ENCODE measurements around the gene AJAP1. TPM values are rescaled to one million over a fixed set of nuclear protein-coding genes. Genes with fewer than 3 reads are reported as not detected.

AJAP1 gene
- total and polyA plus RNA-seq, 2 donors (not counting 1 experiment from before 2014, with no cell fraction given) = 0.01 TPM; not detected in 1

DNA sequence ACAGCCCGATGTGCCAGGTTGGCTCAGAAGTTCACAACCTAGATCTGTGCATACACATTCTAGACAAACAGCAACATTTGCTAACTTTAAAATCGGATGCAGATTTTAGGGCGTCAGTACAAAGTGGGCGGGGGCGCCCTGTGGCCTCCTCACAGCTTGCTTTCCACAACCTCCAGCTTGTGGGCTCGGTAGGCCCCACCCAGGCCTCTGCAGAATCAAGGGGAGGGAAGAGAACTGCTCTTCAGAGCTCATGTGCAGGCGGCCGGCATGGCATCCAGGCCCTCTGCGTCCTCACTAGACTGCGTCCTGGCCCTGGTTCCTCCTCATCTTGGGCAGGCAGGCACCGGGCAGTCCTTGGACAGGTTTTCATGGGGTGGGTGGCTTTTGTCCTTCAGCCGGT, 59.3 kb downstream of the AJAP1 start:
- no peak overlapping the region for H3K4me2 ChIP-seq (ENCODE audit: extremely low read depth, insufficient read depth, low read length)
- no peak overlapping the region for H2AFZ ChIP-seq (ENCODE audit: low read length)
- H3K9ac ChIP-seq (ENCODE audit: insufficient read depth, low read length) = no peak overlapping the region
- H3K27ac ChIP-seq (ENCODE audit: insufficient read depth, low read length) = no peak overlapping the region
- H3K4me1 ChIP-seq (ENCODE audit: control insufficient read depth, extremely low read depth, insufficient read depth, low read length) = no peaks in the 10 kb centered on the region
- H4K20me1 ChIP-seq (ENCODE audit: control insufficient read depth, extremely low read depth, insufficient read depth, low read length) = no peaks in the 10 kb centered on the region
- H3K9me3 ChIP-seq (ENCODE audit: control insufficient read depth, insufficient read depth, low read depth, low read length) = no peaks in the 10 kb centered on the region
- TF ChIP-seq CTCF (conservative IDR thresholded peaks at IDR 0.05 in 1 of 2, IDR thresholded peaks at IDR 0.05 in 1 of 2; ENCODE audit: low read depth in 1 of 2, low read length in 2 of 2) = no peak
- no peak for TF ChIP-seq EZH2 (IDR thresholded peaks at IDR 0.05; ENCODE audit: low read length, missing control alignments)
- H3K79me2 ChIP-seq (ENCODE audit: control insufficient read depth, insufficient read depth, low read length) = no peaks in the 10 kb centered on the region
- DNase-seq (ENCODE audit: low read depth in 2 of 2) = no peak
- no peak overlapping the region for H3K4me3 ChIP-seq (replicated peaks in 1 of 4; ENCODE audit: control extremely low read depth in 1 of 4, insufficient read depth in 1 of 4, low read depth in 3 of 4, low read length in 4 of 4)
- no peaks in the 10 kb centered on the region for H3K27me3 ChIP-seq (ENCODE audit: control insufficient read depth, insufficient read depth, low read length)
- H3K36me3 ChIP-seq (ENCODE audit: control insufficient read depth, insufficient read depth, low read length) = no peaks in the 10 kb centered on the region

DNA sequence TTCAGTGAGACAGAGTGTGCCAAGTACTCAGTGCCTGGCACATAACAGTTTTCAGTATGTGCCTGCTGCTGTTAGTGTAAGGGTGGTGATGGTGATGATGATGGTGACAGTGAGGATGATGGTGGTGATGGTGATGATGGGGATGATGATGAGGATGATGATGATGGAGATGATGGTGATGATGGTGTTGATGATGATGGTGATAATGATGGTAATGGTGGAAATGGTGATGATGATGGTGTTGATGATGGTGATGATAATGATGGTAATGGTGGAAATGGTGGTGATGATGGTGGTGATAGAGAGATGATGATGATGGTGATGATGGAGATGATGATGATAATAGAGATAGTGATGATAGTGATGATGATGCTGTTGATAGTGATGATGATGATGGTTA, 62.0 kb downstream of the AJAP1 start:
- H3K4me2 ChIP-seq (ENCODE audit: extremely low read depth, insufficient read depth, low read length) = no peak overlapping the region
- H3K4me3 ChIP-seq (replicated peaks in 1 of 4; ENCODE audit: control extremely low read depth in 1 of 4, insufficient read depth in 1 of 4, low read depth in 3 of 4, low read length in 4 of 4) = no peak overlapping the region
- H3K9ac ChIP-seq (ENCODE audit: insufficient read depth, low read length) = no peak overlapping the region
- H3K36me3 ChIP-seq (ENCODE audit: control insufficient read depth, insufficient read depth, low read length) = no peaks in the 10 kb centered on the region
- no peaks in the 10 kb centered on the region for H3K27me3 ChIP-seq (ENCODE audit: control insufficient read depth, insufficient read depth, low read length)
- TF ChIP-seq EZH2 (IDR thresholded peaks at IDR 0.05; ENCODE audit: low read length, missing control alignments) (no peak), CTCF (conservative IDR thresholded peaks at IDR 0.05 in 1 of 2, IDR thresholded peaks at IDR 0.05 in 1 of 2; ENCODE audit: low read depth in 1 of 2, low read length in 2 of 2) (no peak)
- no peak for DNase-seq (ENCODE audit: low read depth in 2 of 2)
- H4K20me1 ChIP-seq (ENCODE audit: control insufficient read depth, extremely low read depth, insufficient read depth, low read length) = no peaks in the 10 kb centered on the region
- H2AFZ ChIP-seq (ENCODE audit: low read length) = no peak overlapping the region
- H3K27ac ChIP-seq (ENCODE audit: insufficient read depth, low read length) = no peak overlapping the region
- H3K4me1 ChIP-seq (ENCODE audit: control insufficient read depth, extremely low read depth, insufficient read depth, low read length) = no peaks in the 10 kb centered on the region
- no peaks in the 10 kb centered on the region for H3K79me2 ChIP-seq (ENCODE audit: control insufficient read depth, insufficient read depth, low read length)
- no peaks in the 10 kb centered on the region for H3K9me3 ChIP-seq (ENCODE audit: control insufficient read depth, insufficient read depth, low read depth, low read length)

DNA sequence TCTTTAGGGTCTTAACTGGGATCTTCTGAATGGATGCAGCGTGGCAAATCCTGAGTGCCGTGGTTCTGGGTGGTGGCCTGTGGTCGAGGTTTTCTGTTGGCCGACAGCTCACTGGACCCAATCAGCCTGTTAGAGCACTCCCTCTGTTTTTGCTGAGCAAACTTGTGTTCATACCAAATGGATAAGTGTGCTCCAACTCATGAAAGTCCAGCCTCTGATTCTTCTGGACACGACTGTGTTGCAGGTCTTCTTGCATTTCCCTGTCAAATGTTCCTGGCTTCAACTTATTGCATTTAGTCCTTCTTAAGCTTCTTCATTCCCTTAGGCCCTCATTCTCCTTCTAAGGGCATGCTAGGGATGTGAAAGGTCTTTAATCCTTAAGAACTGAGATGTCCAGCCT, 63.7 kb downstream of the AJAP1 start:
- Histone ChIP-seq H3K9me3 (ENCODE audit: control insufficient read depth, insufficient read depth, low read depth, low read length) (no peaks in the 10 kb centered on the region), H3K79me2 (ENCODE audit: control insufficient read depth, insufficient read depth, low read length) (no peaks in the 10 kb centered on the region), H3K4me2 (ENCODE audit: extremely low read depth, insufficient read depth, low read length) (no peak overlapping the region), H3K4me3 (replicated peaks in 1 of 4; ENCODE audit: control extremely low read depth in 1 of 4, insufficient read depth in 1 of 4, low read depth in 3 of 4, low read length in 4 of 4) (no peak overlapping the region), H2AFZ (ENCODE audit: low read length) (no peak overlapping the region), H3K36me3 (ENCODE audit: control insufficient read depth, insufficient read depth, low read length) (no peaks in the 10 kb centered on the region), H3K27ac (ENCODE audit: insufficient read depth, low read length) (no peak overlapping the region), H4K20me1 (ENCODE audit: control insufficient read depth, extremely low read depth, insufficient read depth, low read length) (no peaks in the 10 kb centered on the region), H3K27me3 (ENCODE audit: control insufficient read depth, insufficient read depth, low read length) (no peaks in the 10 kb centered on the region), H3K4me1 (ENCODE audit: control insufficient read depth, extremely low read depth, insufficient read depth, low read length) (no peaks in the 10 kb centered on the region), H3K9ac (ENCODE audit: insufficient read depth, low read length) (no peak overlapping the region)
- TF ChIP-seq EZH2 (IDR thresholded peaks at IDR 0.05; ENCODE audit: low read length, missing control alignments) (no peak), CTCF (conservative IDR thresholded peaks at IDR 0.05 in 1 of 2, IDR thresholded peaks at IDR 0.05 in 1 of 2; ENCODE audit: low read depth in 1 of 2, low read length in 2 of 2) (no peak)
- no peak for DNase-seq (ENCODE audit: low read depth in 2 of 2)

All from fibroblast of lung (primary cell).